OCI-LY7 (cell line): ENCODE results near the gene HDAC4. TPM values are rescaled to one million over a fixed set of nuclear protein-coding genes. Genes with fewer than 3 reads are reported as not detected.

ENCODE experiments used
- BruUV-seq: library from RNA; stranded (reverse); fragments of 400-500 nt; replicated peaks from 2 replicates; lab custom pipeline; 2021; lab: Mats Ljungman, UMichigan
- CTCF ChIA-PET: fragments of 300-600 bp; sonication (Branson Sonifier 250); formaldehyde crosslinking; loops from one replicate; lab custom pipeline; 2022; ENCODE audit warnings: antibody characterized with exemption; ENCODE audit not compliant: unreplicated experiment; lab: Charles Lee
- POLR2A ChIA-PET: fragments of 300-600 bp; sonication (Branson Sonifier 250); formaldehyde crosslinking; loops from one replicate; lab custom pipeline; 2022; ENCODE audit warnings: antibody characterized with exemption; lab: Charles Lee
- DNase-seq: peaks from one replicate; pipeline ENCODE4 v3.0.0-alpha.2; 2015; ENCODE audit warnings: low spot score
- H2AFZ ChIP-seq: fragments of 200-600 bp; sonication (generic), shearing (Covaris generic); 2 replicates; pipeline ENCODE4 v1.6.1; 2014; ENCODE audit warnings: mild to moderate bottlenecking, antibody characterized with exemption, low read length, moderate library complexity
- H3K27ac ChIP-seq: fragments of 200-600 bp; sonication (generic); 2 replicates; pipeline ENCODE4 v1.5.1; 2014; ENCODE audit warnings: mixed run types, low read depth, mild to moderate bottlenecking, moderate library complexity, low read length, inconsistent platforms; ENCODE audit not compliant: poor library complexity, severe bottlenecking
- H3K36me3 ChIP-seq: fragments of 200-600 bp; sonication (generic); 2 replicates; pipeline ENCODE4 v1.6.1; 2014; ENCODE audit warnings: mild to moderate bottlenecking, antibody characterized with exemption, low read length, moderate library complexity, mixed read lengths; ENCODE audit not compliant: insufficient read depth
- H3K4me1 ChIP-seq: fragments of 200-600 bp; sonication (generic); 2 replicates; pipeline ENCODE4 v1.5.1; 2014; ENCODE audit warnings: mild to moderate bottlenecking, low read length; ENCODE audit not compliant: insufficient read depth, poor library complexity, severe bottlenecking
- H3K4me2 ChIP-seq: fragments of 200-600 bp; sonication (generic); 2 replicates; pipeline ENCODE4 v1.6.1; 2014; ENCODE audit warnings: mild to moderate bottlenecking, low read length
- H3K4me3 ChIP-seq: fragments of 200-600 bp; sonication (generic); 2 replicates; pipeline ENCODE4 v1.5.1; 2014; ENCODE audit warnings: mild to moderate bottlenecking, low read depth, low read length; ENCODE audit not compliant: poor library complexity, severe bottlenecking
- H3K79me2 ChIP-seq: fragments of 200-600 bp; sonication (generic); 2 replicates; pipeline ENCODE4 v1.6.1; 2016; ENCODE audit warnings: low read depth, mild to moderate bottlenecking, low read length, moderate library complexity, mixed read lengths; ENCODE audit not compliant: insufficient read depth
- H3K9me2 ChIP-seq: fragments of 200-600 bp; sonication (generic); 2 replicates; pipeline ENCODE4 v1.6.1; 2016; ENCODE audit warnings: mild to moderate bottlenecking, low read length, mixed read lengths; ENCODE audit not compliant: insufficient read depth
- H3K9me3 ChIP-seq: fragments of 200-600 bp; sonication (generic); 2 replicates; pipeline ENCODE4 v1.6.1; 2014; ENCODE audit warnings: mild to moderate bottlenecking, mixed run types, low read length, mixed read lengths
- H4K20me1 ChIP-seq: fragments of 200-600 bp; sonication (generic); 2 replicates; pipeline ENCODE4 v1.6.1; 2014; ENCODE audit warnings: mild to moderate bottlenecking, antibody characterized with exemption, low read length, moderate library complexity, mixed read lengths; ENCODE audit not compliant: insufficient read depth
- CTCF ChIP-seq: fragments of 200-600 bp; sonication (generic); conservative IDR thresholded peaks from 2 replicates; pipeline ENCODE4 v1.5.1; 2014; ENCODE audit warnings: mild to moderate bottlenecking, antibody characterized with exemption, low read length, moderate library complexity, mixed read lengths
- EZH2phosphoT487 ChIP-seq: fragments of 200-600 bp; sonication (generic); IDR thresholded peaks from 2 replicates; pipeline ENCODE4 v1.6.1; 2018; ENCODE audit warnings: low read depth, borderline replicate concordance, mild to moderate bottlenecking, mixed run types, antibody characterized with exemption, low read length, moderate library complexity, mixed read lengths
- intact Hi-C: fragments of 100-400 bp; cut with micrococcal nuclease; formaldehyde crosslinking; loops from one replicate; pipeline ENCODE4 v1.10.0; 2022; ENCODE audit not compliant: unreplicated experiment
- total RNA-seq, 2 experiments: library from RNA; depleted of rRNA in 1 of 2; stranded (reverse); fragments of >200 nt in 1 of 2; shearing (Covaris generic) in 1 of 2; gene quantifications; 2 replicates each; pipeline ENCODE4 v1.2.3, GENCODE V29; 2014 to 2022

HDAC4 gene
- total RNA-seq, 2 experiments from 2014 or later, result 10.2 to 20.6 TPM

GRCh38 chr2:239343946-239344856 lies 56.6 kb downstream of the HDAC4 start:
- CTCF ChIA-PET, result no interaction called here
- BruUV-seq, result no TSS peak

GRCh38 chr2:239343460-239343859 lies 57.4 kb downstream of the HDAC4 start:
- no peak overlapping the region for H3K4me3 ChIP-seq
- no peaks in the 10 kb centered on the region for H3K9me2 ChIP-seq
- H3K4me2 ChIP-seq, result no peak overlapping the region
- DNase-seq, result no peak
- ChIA-PET POLR2A (interaction anchor here (1.0 kb wide), 1 partner anchor 13 kb away, joined by 3 read pairs; no protein-coding TSS in a partner anchor), CTCF (no interaction called here)
- no peaks in the 10 kb centered on the region for H3K36me3 ChIP-seq
- intact Hi-C loops, result no loop called here
- H2AFZ ChIP-seq, result no peak overlapping the region
- no peaks in the 10 kb centered on the region for H3K4me1 ChIP-seq
- no peaks in the 10 kb centered on the region; the same call in 1 of the 2 replicates for H3K9me3 ChIP-seq
- H4K20me1 ChIP-seq, result no peaks in the 10 kb centered on the region
- H3K79me2 ChIP-seq, result no peaks in the 10 kb centered on the region
- no peak overlapping the region for H3K27ac ChIP-seq
- no TSS peak for BruUV-seq
- TF ChIP-seq EZH2phosphoT487 (no peak), CTCF (no peak)

More at GRCh38 chr2:239343946-239344856, 56.6 kb downstream of the HDAC4 start:
- H3K27ac ChIP-seq, result no peak overlapping the region
- H3K4me3 ChIP-seq, result no peak overlapping the region
- POLR2A ChIA-PET, result interaction anchor here (1.0 kb wide), 1 partner anchor 12 kb away, joined by 3 read pairs; no protein-coding TSS in a partner anchor
- no peak for TF ChIP-seq EZH2phosphoT487
- TF ChIP-seq CTCF, result no peak
- no peaks in the 10 kb centered on the region for H3K36me3 ChIP-seq
- intact Hi-C loops, result no loop called here
- H4K20me1 ChIP-seq, result no peaks in the 10 kb centered on the region
- DNase-seq, result no peak
- no peaks in the 10 kb centered on the region for H3K4me1 ChIP-seq
- H3K4me2 ChIP-seq, result no peak overlapping the region
- no peaks in the 10 kb centered on the region for H3K79me2 ChIP-seq
- H3K9me3 ChIP-seq, result no peaks in the 10 kb centered on the region; the same call in 1 of the 2 replicates
- H2AFZ ChIP-seq, result no peak overlapping the region
- H3K9me2 ChIP-seq, result no peaks in the 10 kb centered on the region

GRCh38 chr2:239341840-239342239 lies 59.0 kb downstream of the HDAC4 start:
- no peak overlapping the region for H3K4me3 ChIP-seq
- no peaks in the 10 kb centered on the region for H3K36me3 ChIP-seq
- intact Hi-C loops, result no loop called here
- TF ChIP-seq EZH2phosphoT487 (no peak), CTCF (no peak)
- BruUV-seq, result no TSS peak
- H2AFZ ChIP-seq, result no peak overlapping the region
- ChIA-PET POLR2A (interaction anchor here (0.7 kb wide), 2 partner anchors 14 to 102 kb away, joined by 3 read pairs; no protein-coding TSS in a partner anchor), CTCF (no interaction called here)
- H4K20me1 ChIP-seq, result no peaks in the 10 kb centered on the region
- no peak overlapping the region for H3K4me2 ChIP-seq
- no peak for DNase-seq
- H3K9me2 ChIP-seq, result no peaks in the 10 kb centered on the region
- no peaks in the 10 kb centered on the region for H3K4me1 ChIP-seq
- H3K27ac ChIP-seq, result no peak overlapping the region
- H3K9me3 ChIP-seq, result no peaks in the 10 kb centered on the region; the same call in 1 of the 2 replicates
- H3K79me2 ChIP-seq, result no peaks in the 10 kb centered on the region
